HepG2 (cell line): Measurements from ENCODE around the gene BOLA2B. TPM values are rescaled to one million over a fixed set of nuclear protein-coding genes. Genes with fewer than 3 reads are reported as not detected.

ENCODE experiments used
- AGO2 ChIP-seq: fragments of 200-400 bp; formaldehyde crosslinking; optimal IDR thresholded peaks from 2 replicates; pipeline ENCODE3; 2017; ENCODE audit warnings: mild to moderate bottlenecking, low read depth, low read length, moderate library complexity
- GMEB1 ChIP-seq: sonication (generic); formaldehyde crosslinking; IDR thresholded peaks from 2 replicates; pipeline ENCODE4 v1.5.1; 2020; ENCODE audit warnings: missing genetic modification reagents, mild to moderate bottlenecking, borderline replicate concordance
- HOXA3 ChIP-seq: sonication (generic); formaldehyde crosslinking; IDR thresholded peaks from 2 replicates; pipeline ENCODE4 v1.5.0; 2020; ENCODE audit warnings: missing genetic modification reagents
- KAT2B ChIP-seq: fragments of 150-350 bp; IDR thresholded peaks from 2 replicates; pipeline ENCODE4 v1.6.1; 2014; ENCODE audit warnings: low read depth, low read length, borderline replicate concordance
- NFAT5 ChIP-seq: sonication (generic); formaldehyde crosslinking; IDR thresholded peaks from 2 replicates; pipeline ENCODE4 v1.4.0; 2020; ENCODE audit warnings: missing genetic modification reagents
- RARA ChIP-seq: IDR thresholded peaks from 2 replicates; pipeline ENCODE4 v1.6.1; 2016; ENCODE audit warnings: missing genetic modification reagents, missing compliant biosample characterization
- REXO4 ChIP-seq: sonication (generic); formaldehyde crosslinking; IDR thresholded peaks from 2 replicates; pipeline ENCODE4 v1.8.0; 2022; ENCODE audit warnings: missing genetic modification reagents, mild to moderate bottlenecking, borderline replicate concordance
- STAT5B ChIP-seq: sonication (generic); formaldehyde crosslinking; IDR thresholded peaks from 2 replicates; pipeline ENCODE4 v1.4.0; 2020; ENCODE audit warnings: missing genetic modification reagents
- TBP ChIP-seq: sonication (generic); formaldehyde crosslinking; IDR thresholded peaks from 2 replicates; pipeline ENCODE4 v1.5.0; 2020; ENCODE audit warnings: missing genetic modification reagents
- ZFAT ChIP-seq: sonication (generic); formaldehyde crosslinking; conservative IDR thresholded peaks from 2 replicates; pipeline ENCODE4 v1.8.1; 2023; ENCODE audit warnings: missing genetic modification reagents, inconsistent platforms
- ZFP36L1 ChIP-seq: sonication (generic); formaldehyde crosslinking; IDR thresholded peaks from 2 replicates; pipeline ENCODE4 v1.8.0; 2022; ENCODE audit warnings: mild to moderate bottlenecking, missing genetic modification reagents, moderate library complexity
- ZNF180 ChIP-seq: sonication (generic); formaldehyde crosslinking; IDR thresholded peaks from 2 replicates; pipeline ENCODE4 v1.4.0; 2020; ENCODE audit warnings: low read depth, missing genetic modification reagents, borderline replicate concordance
- ZNF296 ChIP-seq: sonication (generic); formaldehyde crosslinking; conservative IDR thresholded peaks from 2 replicates; pipeline ENCODE4 v1.5.0; 2020; ENCODE audit warnings: mild to moderate bottlenecking, missing genetic modification reagents
- ZNF33B ChIP-seq: sonication (generic); formaldehyde crosslinking; IDR thresholded peaks from 2 replicates; pipeline ENCODE4 v1.5.1; 2020; ENCODE audit warnings: mild to moderate bottlenecking, missing genetic modification reagents
- ZNF710 ChIP-seq: sonication (generic); formaldehyde crosslinking; IDR thresholded peaks from 2 replicates; pipeline ENCODE4 v1.5.0; 2020; ENCODE audit warnings: mild to moderate bottlenecking, missing genetic modification reagents, borderline replicate concordance
- ZNF746 ChIP-seq: sonication (generic); formaldehyde crosslinking; IDR thresholded peaks from 2 replicates; pipeline ENCODE4 v1.8.0; 2022; ENCODE audit warnings: mild to moderate bottlenecking, missing genetic modification reagents
- ZNF773 ChIP-seq: sonication (generic); formaldehyde crosslinking; IDR thresholded peaks from 2 replicates; pipeline ENCODE4 v1.4.0; 2020; ENCODE audit warnings: missing genetic modification reagents, borderline replicate concordance
- polyA plus RNA-seq, 8 experiments: library from polyadenylated mRNA; depleted of rRNA in 3 of 8; stranded (reverse) in 7 of 8; unstranded in 1 of 8; fragments of >200 nt; fragmentation: Illumina TruSeq in 4 of 8; extraction: Trizol in 4 of 8; gene quantifications; 2 replicates each; pipeline versions ENCODE4 v1.2.1 to v1.2.3, GENCODE V29; 2011 to 2016; ENCODE audit warnings: low read depth in 4 of 8, missing spikeins in 1 of 8, mixed read lengths in 1 of 8; ENCODE audit not compliant: insufficient read depth in 1 of 8
- total RNA-seq, 5 experiments: library from RNA; depleted of rRNA; stranded (reverse); fragments of >200 nt; fragmentation: Illumina TruSeq; extraction: Trizol; gene quantifications; 2 replicates each; pipeline ENCODE4 v1.2.3, GENCODE V29; 2016; ENCODE audit warnings: low read depth in 1 of 5
- TF ChIP-seq, protein P1 (sequence below): sonication (generic); formaldehyde crosslinking; IDR thresholded peaks from 2 replicates; pipeline ENCODE4 v1.8.1; 2023; ENCODE audit warnings: missing genetic modification reagents, mild to moderate bottlenecking, borderline replicate concordance
- TF ChIP-seq, protein P2 (sequence below): IDR thresholded peaks from 2 replicates; pipeline ENCODE4 v1.6.1; 2016; ENCODE audit warnings: missing genetic modification reagents, missing compliant biosample characterization

BOLA2B gene
- total and polyA plus RNA-seq, 2 of the 13 experiments (the other 11 are each of a cell fraction or from before 2014, with no cell fraction given) = 63.8 to 295 TPM

DNA sequence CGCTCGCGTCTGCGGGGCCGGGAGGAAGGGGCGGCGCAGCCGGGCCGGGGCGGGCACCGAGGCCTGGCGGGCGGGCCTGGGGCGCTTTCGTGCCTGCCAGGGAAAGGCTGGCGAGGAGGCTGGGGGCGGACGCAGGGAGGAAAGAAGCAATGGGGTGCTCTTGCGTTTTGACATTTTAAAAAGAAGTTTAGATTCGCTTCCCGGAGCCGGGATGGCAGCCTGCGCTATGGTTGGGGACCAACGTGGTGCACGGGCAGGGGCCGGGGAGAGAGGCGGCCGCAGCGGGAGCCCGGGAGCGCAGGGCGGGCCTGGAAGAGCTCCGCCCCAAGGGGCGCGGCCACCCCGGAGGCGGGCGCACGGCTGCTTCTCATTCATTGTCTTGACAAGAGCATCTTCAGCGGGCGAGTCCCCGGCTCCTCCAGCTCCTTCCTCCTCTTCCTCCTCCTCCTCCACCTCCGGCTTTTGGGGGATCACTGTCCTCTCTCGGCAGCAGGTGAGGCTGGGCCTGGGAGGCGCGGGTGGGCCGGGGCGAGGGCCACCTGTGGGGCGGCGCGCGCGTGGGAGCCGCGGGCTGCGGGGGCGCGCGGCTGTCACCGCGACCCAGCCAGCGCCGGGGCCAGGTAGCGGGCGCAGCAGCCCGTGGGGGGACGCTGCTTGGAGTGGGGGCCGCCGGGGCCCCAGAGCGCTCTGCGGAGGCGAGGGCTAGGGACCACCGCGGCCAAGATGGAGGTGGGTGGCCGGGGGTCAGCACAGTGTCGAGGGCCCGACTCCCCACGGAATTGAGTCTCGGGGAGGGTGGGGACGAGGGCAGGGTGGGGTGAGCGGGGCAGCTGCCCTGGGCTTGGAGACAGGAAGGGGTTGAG, 10.0 kb downstream of the BOLA2B start, which contains the start of gene CORO1A (continued):
- TF ChIP-seq NFAT5 (CRISPR knock-in tag) = no peak
- TF ChIP-seq, protein P1, sequence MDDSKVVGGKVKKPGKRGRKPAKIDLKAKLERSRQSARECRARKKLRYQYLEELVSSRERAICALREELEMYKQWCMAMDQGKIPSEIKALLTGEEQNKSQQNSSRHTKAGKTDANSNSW (CRISPR knock-in tag) = peak; percentile 22; the same call in 1 of the 2 replicates
- peak; percentile 35; the same call in 1 of the 2 replicates for TF ChIP-seq ZNF33B
- no peak for TF ChIP-seq ZFP36L1 (CRISPR knock-in tag)
- 0 out of 2 replicates have a peak, but pooled peaks have one; percentile 55 for TF ChIP-seq ZNF710 (CRISPR knock-in tag)
- no peak for TF ChIP-seq ZNF773
- no peak for TF ChIP-seq ZNF296 (CRISPR knock-in tag)
- TF ChIP-seq ZNF746 = no peak
- 0 out of 2 replicates have a peak, but pooled peaks have one; percentile 23 for TF ChIP-seq STAT5B (CRISPR knock-in tag)
- peak; percentile 29; the same call in 1 of the 2 replicates for TF ChIP-seq RARA (CRISPR knock-in tag)
- TF ChIP-seq GMEB1 (CRISPR knock-in tag) = 0 out of 2 replicates have a peak, but pooled peaks have one; percentile 32
- 0 out of 2 replicates have a peak, but pooled peaks have one; percentile 15 for TF ChIP-seq TBP (CRISPR knock-in tag)
- no peak for TF ChIP-seq REXO4 (CRISPR knock-in tag)
- no peak for TF ChIP-seq KAT2B
- TF ChIP-seq HOXA3 (CRISPR knock-in tag) = peak; percentile 19; the same call in 1 of the 2 replicates
- TF ChIP-seq, protein P2, sequence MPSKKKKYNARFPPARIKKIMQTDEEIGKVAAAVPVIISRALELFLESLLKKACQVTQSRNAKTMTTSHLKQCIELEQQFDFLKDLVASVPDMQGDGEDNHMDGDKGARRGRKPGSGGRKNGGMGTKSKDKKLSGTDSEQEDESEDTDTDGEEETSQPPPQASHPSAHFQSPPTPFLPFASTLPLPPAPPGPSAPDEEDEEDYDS = peak; percentile 35; the same call in 1 of the 2 replicates
- no peak for TF ChIP-seq ZFAT (CRISPR knock-in tag)
- peak; percentile 42 for TF ChIP-seq AGO2
- no peak for TF ChIP-seq ZNF180 (CRISPR knock-in tag)
